8988T (cell line): ENCODE results near the gene LRRC59.
"Not testable (repeated sequence)": the region's sequence is repeated elsewhere in the genome, so short reads cannot be mapped to it uniquely, and the experiment has no call there.

ENCODE experiments used
- DNase-seq: peaks from one replicate; pipeline ENCODE4 v3.0.0; 2011

Gene LRRC59

GRCh38 chr17:50344731-50345365 lies 52.5 kb downstream of the LRRC59 start:
- no peak for DNase-seq

GRCh38 chr17:50339381-50339780 lies 57.9 kb downstream of the LRRC59 start:
- DNase-seq = no peak

- no peak for DNase-seq
Observed at GRCh38 chr17:50338645-50339044, 58.7 kb downstream of the LRRC59 start.

GRCh38 chr17:50337956-50338355 lies 59.4 kb downstream of the LRRC59 start:
- DNase-seq = no peak

- DNase-seq = not testable (repeated sequence)
Observed at GRCh38 chr17:50333291-50334057, 63.8 kb downstream of the LRRC59 start.

- no peak for DNase-seq
Observed at GRCh38 chr17:50332196-50332595, 65.1 kb downstream of the LRRC59 start.
